H1 (cell line): Measurements from ENCODE around the gene NDUFS5. TPM values are rescaled to one million over a fixed set of nuclear protein-coding genes. Genes with fewer than 3 reads are reported as not detected.

Experiments used
- ASH2L ChIP-seq: fragments of 200-600, 300-600 bp; sonication (generic); IDR thresholded peaks from one replicate; pipeline ENCODE4 v1.7.1; 2017; ENCODE audit warnings: low read length
- CREB1 ChIP-seq: IDR thresholded peaks from 2 replicates; pipeline ENCODE4 v1.6.1; 2012; ENCODE audit warnings: inconsistent platforms
- NANOG ChIP-seq: IDR thresholded peaks from 2 replicates; pipeline ENCODE4 v1.6.1; 2011; ENCODE audit warnings: low read length, low read depth, mild to moderate bottlenecking, inconsistent platforms; ENCODE audit not compliant: insufficient read depth, poor library complexity, severe bottlenecking
- SP1 ChIP-seq: IDR thresholded peaks from 2 replicates; pipeline ENCODE4 v1.6.1; 2011; ENCODE audit warnings: low read depth, low read length
- TAF7 ChIP-seq: optimal IDR thresholded peaks from 2 replicates; pipeline ENCODE3; 2011; ENCODE audit warnings: low read depth, mild to moderate bottlenecking, inconsistent platforms, low read length, moderate library complexity, borderline replicate concordance
- polyA plus RNA-seq, 7 experiments: library from polyadenylated mRNA; depleted of rRNA in 3 of 7; stranded (reverse) in 5 of 7; unstranded in 2 of 7; fragments of >200 nt in 5 of 7; fragments of 200-250 nt in 2 of 7; gene quantifications; 1 replicate in 5 of 7; 2 replicates in 1 of 7; 4 replicates in 1 of 7; pipeline versions ENCODE4 v1.2.1 to v1.2.3, GENCODE V29; 2011 to 2013; ENCODE audit warnings: missing spikeins in 2 of 7, mixed read lengths in 2 of 7
- total RNA-seq: library from RNA; stranded (reverse); fragmentation: NEBNext Ultra II Directional; extraction: Animal tissue kit (Norgen Biotek cat#: 25700); gene quantifications from 2 replicates; pipeline ENCODE4 v1.2.1, GENCODE V29; 2021
- TF ChIP-seq, protein P1 (sequence below): fragments of 300-600 bp; sonication (generic); IDR thresholded peaks from 2 replicates; pipeline ENCODE4 v1.7.1; 2012; ENCODE audit warnings: low read length, moderate library complexity, mild to moderate bottlenecking, inconsistent platforms; ENCODE audit not compliant: insufficient replicate concordance

The NDUFS5 gene
- total and polyA plus RNA-seq, 2 of the 8 experiments (the other 6 are each of a cell fraction or from before 2014, with no cell fraction given): 435 to 835 TPM

GRCh38 chr1:39048745-39049370 is 22.7 kb downstream of the NDUFS5 start (continued):
- TF ChIP-seq, protein P1, sequence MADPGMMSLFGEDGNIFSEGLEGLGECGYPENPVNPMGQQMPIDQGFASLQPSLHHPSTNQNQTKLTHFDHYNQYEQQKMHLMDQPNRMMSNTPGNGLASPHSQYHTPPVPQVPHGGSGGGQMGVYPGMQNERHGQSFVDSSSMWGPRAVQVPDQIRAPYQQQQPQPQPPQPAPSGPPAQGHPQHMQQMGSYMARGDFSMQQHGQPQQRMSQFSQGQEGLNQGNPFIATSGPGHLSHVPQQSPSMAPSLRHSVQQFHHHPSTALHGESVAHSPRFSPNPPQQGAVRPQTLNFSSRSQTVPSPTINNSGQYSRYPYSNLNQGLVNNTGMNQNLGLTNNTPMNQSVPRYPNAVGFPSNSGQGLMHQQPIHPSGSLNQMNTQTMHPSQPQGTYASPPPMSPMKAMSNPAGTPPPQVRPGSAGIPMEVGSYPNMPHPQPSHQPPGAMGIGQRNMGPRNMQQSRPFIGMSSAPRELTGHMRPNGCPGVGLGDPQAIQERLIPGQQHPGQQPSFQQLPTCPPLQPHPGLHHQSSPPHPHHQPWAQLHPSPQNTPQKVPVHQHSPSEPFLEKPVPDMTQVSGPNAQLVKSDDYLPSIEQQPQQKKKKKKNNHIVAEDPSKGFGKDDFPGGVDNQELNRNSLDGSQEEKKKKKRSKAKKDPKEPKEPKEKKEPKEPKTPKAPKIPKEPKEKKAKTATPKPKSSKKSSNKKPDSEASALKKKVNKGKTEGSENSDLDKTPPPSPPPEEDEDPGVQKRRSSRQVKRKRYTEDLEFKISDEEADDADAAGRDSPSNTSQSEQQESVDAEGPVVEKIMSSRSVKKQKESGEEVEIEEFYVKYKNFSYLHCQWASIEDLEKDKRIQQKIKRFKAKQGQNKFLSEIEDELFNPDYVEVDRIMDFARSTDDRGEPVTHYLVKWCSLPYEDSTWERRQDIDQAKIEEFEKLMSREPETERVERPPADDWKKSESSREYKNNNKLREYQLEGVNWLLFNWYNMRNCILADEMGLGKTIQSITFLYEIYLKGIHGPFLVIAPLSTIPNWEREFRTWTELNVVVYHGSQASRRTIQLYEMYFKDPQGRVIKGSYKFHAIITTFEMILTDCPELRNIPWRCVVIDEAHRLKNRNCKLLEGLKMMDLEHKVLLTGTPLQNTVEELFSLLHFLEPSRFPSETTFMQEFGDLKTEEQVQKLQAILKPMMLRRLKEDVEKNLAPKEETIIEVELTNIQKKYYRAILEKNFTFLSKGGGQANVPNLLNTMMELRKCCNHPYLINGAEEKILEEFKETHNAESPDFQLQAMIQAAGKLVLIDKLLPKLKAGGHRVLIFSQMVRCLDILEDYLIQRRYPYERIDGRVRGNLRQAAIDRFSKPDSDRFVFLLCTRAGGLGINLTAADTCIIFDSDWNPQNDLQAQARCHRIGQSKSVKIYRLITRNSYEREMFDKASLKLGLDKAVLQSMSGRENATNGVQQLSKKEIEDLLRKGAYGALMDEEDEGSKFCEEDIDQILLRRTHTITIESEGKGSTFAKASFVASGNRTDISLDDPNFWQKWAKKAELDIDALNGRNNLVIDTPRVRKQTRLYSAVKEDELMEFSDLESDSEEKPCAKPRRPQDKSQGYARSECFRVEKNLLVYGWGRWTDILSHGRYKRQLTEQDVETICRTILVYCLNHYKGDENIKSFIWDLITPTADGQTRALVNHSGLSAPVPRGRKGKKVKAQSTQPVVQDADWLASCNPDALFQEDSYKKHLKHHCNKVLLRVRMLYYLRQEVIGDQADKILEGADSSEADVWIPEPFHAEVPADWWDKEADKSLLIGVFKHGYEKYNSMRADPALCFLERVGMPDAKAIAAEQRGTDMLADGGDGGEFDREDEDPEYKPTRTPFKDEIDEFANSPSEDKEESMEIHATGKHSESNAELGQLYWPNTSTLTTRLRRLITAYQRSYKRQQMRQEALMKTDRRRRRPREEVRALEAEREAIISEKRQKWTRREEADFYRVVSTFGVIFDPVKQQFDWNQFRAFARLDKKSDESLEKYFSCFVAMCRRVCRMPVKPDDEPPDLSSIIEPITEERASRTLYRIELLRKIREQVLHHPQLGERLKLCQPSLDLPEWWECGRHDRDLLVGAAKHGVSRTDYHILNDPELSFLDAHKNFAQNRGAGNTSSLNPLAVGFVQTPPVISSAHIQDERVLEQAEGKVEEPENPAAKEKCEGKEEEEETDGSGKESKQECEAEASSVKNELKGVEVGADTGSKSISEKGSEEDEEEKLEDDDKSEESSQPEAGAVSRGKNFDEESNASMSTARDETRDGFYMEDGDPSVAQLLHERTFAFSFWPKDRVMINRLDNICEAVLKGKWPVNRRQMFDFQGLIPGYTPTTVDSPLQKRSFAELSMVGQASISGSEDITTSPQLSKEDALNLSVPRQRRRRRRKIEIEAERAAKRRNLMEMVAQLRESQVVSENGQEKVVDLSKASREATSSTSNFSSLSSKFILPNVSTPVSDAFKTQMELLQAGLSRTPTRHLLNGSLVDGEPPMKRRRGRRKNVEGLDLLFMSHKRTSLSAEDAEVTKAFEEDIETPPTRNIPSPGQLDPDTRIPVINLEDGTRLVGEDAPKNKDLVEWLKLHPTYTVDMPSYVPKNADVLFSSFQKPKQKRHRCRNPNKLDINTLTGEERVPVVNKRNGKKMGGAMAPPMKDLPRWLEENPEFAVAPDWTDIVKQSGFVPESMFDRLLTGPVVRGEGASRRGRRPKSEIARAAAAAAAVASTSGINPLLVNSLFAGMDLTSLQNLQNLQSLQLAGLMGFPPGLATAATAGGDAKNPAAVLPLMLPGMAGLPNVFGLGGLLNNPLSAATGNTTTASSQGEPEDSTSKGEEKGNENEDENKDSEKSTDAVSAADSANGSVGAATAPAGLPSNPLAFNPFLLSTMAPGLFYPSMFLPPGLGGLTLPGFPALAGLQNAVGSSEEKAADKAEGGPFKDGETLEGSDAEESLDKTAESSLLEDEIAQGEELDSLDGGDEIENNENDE: no peak
- TF ChIP-seq SP1: no peak
- no peak for TF ChIP-seq NANOG
- TF ChIP-seq CREB1: no peak
- TF ChIP-seq ASH2L: no peak
- no peak for TF ChIP-seq TAF7
